Neural cell (in vitro differentiated cells): ENCODE data around the gene EMC8.

ENCODE experiments used
- CTCF ChIP-seq: fragments of 450-650 bp; IDR thresholded peaks from 2 replicates; pipeline ENCODE4 v1.5.1; 2014; ENCODE audit warnings: antibody characterized with exemption, mild to moderate bottlenecking, moderate library complexity; ENCODE audit not compliant: poor library complexity, severe bottlenecking
- EP300 ChIP-seq: fragments of 450-650 bp; conservative IDR thresholded peaks from 2 replicates; pipeline ENCODE4 v1.6.1; 2014; ENCODE audit warnings: antibody characterized with exemption, mild to moderate bottlenecking, moderate library complexity; ENCODE audit not compliant: poor library complexity, severe bottlenecking
- EZH2 ChIP-seq: fragments of 200-600, 300-800 bp; shearing (Covaris generic), sonication (generic); IDR thresholded peaks from 2 replicates; pipeline ENCODE4 v1.6.1; 2014; ENCODE audit warnings: antibody characterized with exemption, low read length, borderline replicate concordance, mild to moderate bottlenecking; ENCODE audit not compliant: insufficient read depth, poor library complexity, severe bottlenecking
- MXI1 ChIP-seq: fragments of 450-650 bp; conservative IDR thresholded peaks from 2 replicates; pipeline ENCODE4 v1.6.1; 2014; ENCODE audit warnings: antibody characterized with exemption, mild to moderate bottlenecking; ENCODE audit not compliant: poor library complexity, severe bottlenecking
- POLR2AphosphoS5 ChIP-seq: IDR thresholded peaks from 2 replicates; pipeline ENCODE4 v1.6.1; 2012
- RAD21 ChIP-seq: fragments of 450-650 bp; conservative IDR thresholded peaks from 2 replicates; pipeline ENCODE4 v1.6.1; 2014; ENCODE audit warnings: antibody characterized with exemption, mild to moderate bottlenecking, moderate library complexity
- REST ChIP-seq: IDR thresholded peaks from 2 replicates; pipeline ENCODE4 v1.6.1; 2012; ENCODE audit warnings: borderline replicate concordance
- TAF1 ChIP-seq: IDR thresholded peaks from 2 replicates; pipeline ENCODE4 v1.6.1; 2012; ENCODE audit warnings: low read depth

GRCh38 chr16:85768199-85768598 is 31.1 kb downstream of the EMC8 start:
- TF ChIP-seq POLR2AphosphoS5 = no peak
- no peak for TF ChIP-seq CTCF
- TF ChIP-seq EZH2 = no peak
- no peak for TF ChIP-seq EP300
- no peak for TF ChIP-seq RAD21
- TF ChIP-seq TAF1 = no peak
- no peak for TF ChIP-seq REST
- no peak for TF ChIP-seq MXI1
